ENCODE data around the gene SAMD1. TPM values are rescaled to one million over a fixed set of nuclear protein-coding genes. Genes with fewer than 3 reads are reported as not detected.
A peak's percentile ranks its signal among the peaks of the same experiment; 100 is the strongest.

SAMD1 gene
- total and polyA plus RNA-seq, 7 donors, result 27.3 to 99.9 (median 40.3) TPM

DNA sequence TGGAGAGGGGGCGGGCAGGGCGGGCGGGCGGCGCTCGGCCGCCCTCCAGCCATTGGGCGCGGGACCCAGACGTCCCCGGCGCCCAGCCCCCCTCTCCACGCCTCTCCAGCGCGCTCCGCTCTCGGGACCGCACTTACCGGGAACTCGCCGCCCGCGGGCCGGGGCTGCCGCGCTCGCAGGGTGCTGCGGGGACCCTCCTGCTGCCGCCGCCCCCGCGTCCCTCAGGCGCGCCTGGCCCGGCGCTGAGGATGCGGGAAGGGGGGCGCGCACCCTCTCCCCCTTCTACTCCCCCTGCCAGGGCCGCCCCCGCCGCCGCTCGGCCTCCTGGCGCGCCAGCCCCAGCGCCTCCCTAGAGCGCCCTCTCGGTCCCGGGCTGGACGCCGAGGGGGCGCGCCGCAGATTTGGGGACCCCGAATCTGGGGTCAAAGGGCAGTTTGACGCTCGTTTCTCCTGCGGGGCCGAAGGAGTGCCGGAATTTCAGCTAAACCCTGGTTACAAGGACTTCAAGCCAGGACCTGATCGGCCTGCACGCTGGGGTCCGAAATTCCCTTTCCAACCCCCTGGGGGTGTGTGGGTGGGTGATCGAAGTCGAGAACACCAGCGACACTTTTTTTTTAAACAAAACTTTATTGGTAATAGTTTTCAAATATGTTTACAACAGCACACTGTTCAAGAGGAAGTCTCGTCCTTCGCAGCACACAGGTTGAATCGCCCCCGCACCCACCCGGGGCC, 696 bp upstream of the SAMD1 start:
- Histone ChIP-seq H3K4me3 (peak overlapping the region; percentile 89), H3K27me3 (ENCODE audit: insufficient read depth in 3 of 3, low read length in 2 of 3) (no peaks in the 10 kb centered on the region), H3K36me3 (ENCODE audit: insufficient read depth in 1 of 2, low read depth in 1 of 2) (peaks cover 0 to 33% of the 10 kb centered on the region in 2 donors), H3K27ac (peak overlapping the region; percentile 89), H3K4me1 (peaks cover 6% of the 10 kb centered on the region), H3K9me3 (peaks cover 10% of the 10 kb centered on the region)
- DNase-seq (no peak), ATAC-seq (peak; percentile 77 to 87 (median 81))
- TF ChIP-seq, protein P1, sequence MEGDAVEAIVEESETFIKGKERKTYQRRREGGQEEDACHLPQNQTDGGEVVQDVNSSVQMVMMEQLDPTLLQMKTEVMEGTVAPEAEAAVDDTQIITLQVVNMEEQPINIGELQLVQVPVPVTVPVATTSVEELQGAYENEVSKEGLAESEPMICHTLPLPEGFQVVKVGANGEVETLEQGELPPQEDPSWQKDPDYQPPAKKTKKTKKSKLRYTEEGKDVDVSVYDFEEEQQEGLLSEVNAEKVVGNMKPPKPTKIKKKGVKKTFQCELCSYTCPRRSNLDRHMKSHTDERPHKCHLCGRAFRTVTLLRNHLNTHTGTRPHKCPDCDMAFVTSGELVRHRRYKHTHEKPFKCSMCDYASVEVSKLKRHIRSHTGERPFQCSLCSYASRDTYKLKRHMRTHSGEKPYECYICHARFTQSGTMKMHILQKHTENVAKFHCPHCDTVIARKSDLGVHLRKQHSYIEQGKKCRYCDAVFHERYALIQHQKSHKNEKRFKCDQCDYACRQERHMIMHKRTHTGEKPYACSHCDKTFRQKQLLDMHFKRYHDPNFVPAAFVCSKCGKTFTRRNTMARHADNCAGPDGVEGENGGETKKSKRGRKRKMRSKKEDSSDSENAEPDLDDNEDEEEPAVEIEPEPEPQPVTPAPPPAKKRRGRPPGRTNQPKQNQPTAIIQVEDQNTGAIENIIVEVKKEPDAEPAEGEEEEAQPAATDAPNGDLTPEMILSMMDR (IDR thresholded peaks at IDR 0.05), result no peak
- intact Hi-C loops (cut with DNase I), result no loop called here
- WGBS, 3 donors, result 0 to 1% (median 1%) methylated on average over 25 to 71 of the region's 72 CpGs

DNA sequence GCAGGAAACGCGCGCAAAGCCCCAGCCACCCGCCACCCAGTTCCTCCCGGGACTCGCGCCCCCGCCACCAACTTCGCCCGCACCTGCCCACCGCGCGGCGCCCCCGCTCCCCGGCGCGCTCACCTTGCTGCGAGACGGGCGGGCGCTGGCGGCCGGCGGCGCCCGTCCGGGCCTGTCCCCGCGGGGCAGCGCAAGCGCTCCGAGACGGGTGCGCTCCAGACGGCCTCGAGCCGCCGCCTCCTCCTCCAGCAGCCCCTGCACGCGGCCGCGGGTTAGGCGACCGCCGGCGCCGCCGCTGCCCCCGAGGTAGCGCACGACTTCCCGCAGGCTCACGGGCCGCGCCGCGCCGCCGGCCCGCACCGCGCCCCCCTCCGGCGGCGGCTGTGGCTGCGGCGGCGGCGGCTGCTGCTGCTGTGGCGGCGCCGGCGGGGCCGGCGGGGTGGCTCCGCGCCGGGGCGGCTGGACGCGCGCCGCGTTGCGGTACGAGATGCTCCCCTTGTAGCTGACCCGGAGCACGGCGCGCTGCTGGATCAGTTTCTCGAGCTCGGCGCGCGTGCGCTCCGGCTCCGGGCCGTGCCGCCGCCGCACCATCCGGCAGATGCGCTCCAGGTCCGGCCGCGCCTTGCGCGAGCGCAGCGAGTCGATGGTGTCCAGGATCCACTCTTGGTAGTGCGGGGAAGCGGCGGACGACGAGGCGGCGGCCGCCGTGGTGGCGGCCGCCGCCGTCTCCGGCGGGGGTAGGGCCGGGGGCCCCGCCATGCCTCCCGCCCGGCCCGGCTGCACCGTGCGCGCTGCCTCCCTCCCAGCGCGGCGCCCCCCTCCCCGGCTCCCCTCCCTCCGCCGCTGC, 666 bp downstream of the SAMD1 start:
- TF ChIP-seq, protein P1 (IDR thresholded peaks at IDR 0.05), result no peak
- DNase-seq, result peak; percentile 69 to 74
- Histone ChIP-seq H3K27ac (peak overlapping the region; percentile 89), H3K4me1 (peaks cover 6% of the 10 kb centered on the region), H3K9me3 (peaks cover 10% of the 10 kb centered on the region), H3K36me3 (ENCODE audit: insufficient read depth in 1 of 2, low read depth in 1 of 2) (peaks cover 0 to 28% of the 10 kb centered on the region in 2 donors), H3K4me3 (peak overlapping the region; percentile 89), H3K27me3 (ENCODE audit: insufficient read depth in 3 of 3, low read length in 2 of 3) (no peaks in the 10 kb centered on the region)
- WGBS, 3 donors, result 0 to 1% (median 1%) methylated on average over 24 to 132 of the region's 142 CpGs
- intact Hi-C loops (cut with DNase I), result no loop called here
- peak; percentile 5 to 25 (median 18) for ATAC-seq

- Histone ChIP-seq H3K36me3 (ENCODE audit: insufficient read depth in 1 of 2, low read depth in 1 of 2) (peaks cover 0 to 28% of the 10 kb centered on the region in 2 donors), H3K9me3 (peaks cover 10% of the 10 kb centered on the region), H3K27ac (peak overlapping the region; percentile 89), H3K4me1 (peaks cover 6% of the 10 kb centered on the region), H3K4me3 (peak overlapping the region; percentile 89), H3K27me3 (ENCODE audit: insufficient read depth in 3 of 3, low read length in 2 of 3) (no peaks in the 10 kb centered on the region)
- no peak for DNase-seq
- intact Hi-C loops (cut with DNase I), result no loop called here
- ATAC-seq, result no peak
- 15 to 23% (median 17%) methylated on average over 16 of the region's 16 CpGs for WGBS, 3 donors
- TF ChIP-seq, protein P1 (IDR thresholded peaks at IDR 0.05), result no peak
These were observed 1.2 kb downstream of the SAMD1 start for GRCh38 chr19:14089412-14089661.

DNA sequence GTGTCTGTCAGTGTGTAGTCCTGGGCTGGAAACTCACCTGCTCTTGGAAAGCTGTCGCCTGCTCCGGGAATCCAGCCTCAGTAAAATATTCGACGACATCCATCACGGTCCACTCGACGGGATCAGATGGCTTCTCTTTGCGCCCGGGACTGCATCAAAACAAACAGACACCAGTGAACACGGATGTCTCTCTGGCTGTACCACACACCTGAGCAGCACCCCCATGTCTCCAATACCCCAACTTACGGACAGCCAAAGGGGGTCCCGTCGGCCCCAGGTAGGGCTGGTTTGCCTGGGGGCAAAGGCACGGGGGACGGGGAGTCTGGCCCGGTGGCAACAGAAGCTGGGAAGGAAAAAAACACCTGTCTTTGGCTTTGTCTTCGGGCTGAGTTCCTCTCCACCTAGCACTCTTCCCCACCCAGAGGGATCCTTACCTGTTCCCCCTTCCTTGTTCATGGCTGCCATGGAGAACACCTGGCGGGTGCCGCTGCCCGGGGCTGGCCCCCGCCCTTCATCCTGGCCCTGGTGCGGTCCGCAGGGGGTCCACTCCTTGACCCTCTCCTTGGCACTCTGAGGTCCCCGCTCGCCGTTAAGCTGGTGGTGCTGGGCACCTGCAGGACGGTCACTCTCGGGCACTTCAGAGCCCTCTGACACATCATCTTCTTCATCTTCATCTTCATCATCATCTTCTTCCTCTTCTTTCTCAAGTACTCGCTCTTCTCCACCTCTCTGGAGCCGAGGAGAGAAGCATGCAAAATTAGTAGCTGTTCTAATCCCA, 1.7 kb downstream of the SAMD1 start:
- no peak for ATAC-seq
- no peak overlapping the region for H3K27ac ChIP-seq
- H3K27me3 ChIP-seq (ENCODE audit: insufficient read depth in 3 of 3, low read length in 2 of 3), result no peaks in the 10 kb centered on the region
- H3K4me3 ChIP-seq, result peak overlapping the region; percentile 89
- TF ChIP-seq, protein P1 (IDR thresholded peaks at IDR 0.05), result no peak
- H3K36me3 ChIP-seq (ENCODE audit: insufficient read depth in 1 of 2, low read depth in 1 of 2), result peaks cover 0 to 28% of the 10 kb centered on the region in 2 donors
- intact Hi-C loops (cut with DNase I), result no loop called here
- H3K9me3 ChIP-seq, result peaks cover 9% of the 10 kb centered on the region
- 86 to 88% (median 87%) methylated on average over 30 of the region's 30 CpGs for WGBS, 3 donors
- DNase-seq, result no peak
- peaks cover 6% of the 10 kb centered on the region for H3K4me1 ChIP-seq
